ENCODE data around the gene DENND6A. TPM values are rescaled to one million over a fixed set of nuclear protein-coding genes. Genes with fewer than 3 reads are reported as not detected.

The DENND6A gene
- polyA plus RNA-seq, 4 donors, result 21.0 to 37.0 (median 26.9) TPM

DNA sequence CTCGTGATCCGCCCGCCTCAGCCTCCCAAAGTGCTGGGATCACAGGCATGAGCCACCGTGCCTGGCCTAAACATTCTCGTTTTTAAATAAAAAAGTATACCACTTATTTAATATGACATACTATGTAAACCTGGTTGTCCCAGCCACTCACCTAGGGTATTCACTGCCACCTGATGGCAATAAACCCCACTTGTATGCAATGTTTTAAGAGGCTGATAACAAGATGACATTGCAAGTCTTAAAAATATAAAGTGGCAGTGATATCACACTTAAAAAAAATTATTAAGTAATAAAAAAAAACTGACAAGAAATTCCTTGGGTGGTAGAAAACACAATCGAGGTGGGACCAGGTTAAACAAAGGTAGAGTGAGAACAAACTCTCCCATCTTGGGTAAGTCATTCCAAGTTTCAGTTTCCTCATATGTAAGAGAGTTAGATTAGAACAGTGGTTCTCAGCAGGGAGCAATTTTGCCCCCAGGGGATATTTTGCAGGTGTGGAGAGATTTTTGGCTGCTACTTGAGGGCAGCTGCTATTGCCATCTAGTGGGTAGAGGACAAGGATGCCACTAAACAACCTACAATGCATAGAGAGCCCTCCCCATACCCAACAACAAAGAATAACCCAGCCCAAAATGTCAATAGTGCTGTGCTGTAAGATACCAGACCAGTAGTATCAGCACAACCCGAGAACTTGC is 110.3 kb downstream of the DENND6A start:
- DNase-seq (ENCODE audit: low read depth in 4 of 4, low spot score in 3 of 4), result no peak

DNA sequence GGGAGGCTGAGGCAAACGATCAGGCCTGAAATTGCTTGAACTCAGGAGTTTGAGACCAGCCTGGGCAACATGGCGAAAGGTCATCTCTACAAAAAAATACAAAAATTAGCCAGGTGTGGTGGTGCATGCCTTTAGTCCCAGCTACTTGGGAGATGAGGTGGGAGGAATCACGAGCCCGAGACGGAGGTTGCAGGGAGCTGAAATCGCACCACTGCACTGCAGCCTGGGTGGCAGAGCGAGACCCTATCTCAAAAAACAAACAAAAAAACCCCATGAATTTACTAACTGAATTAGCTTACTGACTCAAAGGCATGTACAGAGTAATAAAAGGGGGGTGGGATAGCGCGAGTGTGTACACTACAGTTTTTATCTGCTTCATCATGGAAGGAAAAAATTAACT is 115.1 kb downstream of the DENND6A start:
- DNase-seq (ENCODE audit: low read depth in 4 of 4, low spot score in 3 of 4), result no peak

DNA sequence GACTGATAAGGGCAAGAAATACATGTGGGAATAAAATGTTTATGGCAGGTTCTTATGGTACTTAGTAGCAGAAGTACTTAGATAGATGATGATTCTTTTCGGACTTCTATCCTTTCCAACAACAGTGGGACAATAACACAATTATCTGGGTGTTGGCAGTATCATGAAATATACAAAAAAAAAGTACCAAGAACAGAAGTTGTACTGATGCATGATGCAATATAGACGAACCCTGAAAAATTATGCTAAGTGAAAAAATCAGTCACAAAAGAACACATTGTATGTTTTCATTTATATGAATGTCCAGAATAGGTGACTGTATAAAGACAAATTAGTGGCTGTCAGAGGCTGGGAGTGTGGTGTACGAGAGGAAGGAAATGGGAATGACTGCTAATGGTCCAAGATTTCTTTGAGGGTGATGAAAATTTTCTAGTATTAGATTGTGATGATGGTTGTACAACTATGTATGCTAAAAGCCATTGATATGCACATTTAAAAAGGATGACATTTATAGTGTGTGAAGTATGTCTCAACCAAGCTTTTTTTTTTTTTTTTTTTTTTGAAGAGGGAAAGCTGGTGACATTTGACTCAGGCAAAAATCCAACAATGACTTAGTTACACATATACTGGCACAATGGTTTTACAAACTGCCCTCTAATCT is 116.8 kb downstream of the DENND6A start:
- no peak for DNase-seq (ENCODE audit: low read depth in 4 of 4, low spot score in 3 of 4)

Other genes with a start within 250 kb of the DENND6A start
- 1 to 10 TPM in 3 of 4 donors, under 1 TPM in 1; 0.90 to 1.1 (median 1.1) TPM for gene DNAH12, start 148.7 kb downstream of the DENND6A start, polyA plus RNA-seq (ENCODE audit: insufficient read length in 4 of 4)
- 10 to 100 TPM; 12.8 to 14.5 (median 13.6) TPM for gene PDE12, start 136.8 kb downstream of the DENND6A start, polyA plus RNA-seq (ENCODE audit: insufficient read length in 4 of 4)
- gene ARF4, start 95.7 kb downstream of the DENND6A start, polyA plus RNA-seq (ENCODE audit: insufficient read length in 4 of 4), result 100 to 1,000 TPM; 237 to 275 (median 270) TPM
- 10 to 100 TPM; 42.4 to 51.2 (median 46.1) TPM for gene SLMAP, start 63.2 kb upstream of the DENND6A start, polyA plus RNA-seq (ENCODE audit: insufficient read length in 4 of 4)

Data from right renal pelvis (tissue), 4 donors.